ENCODE results near the gene EXOC3L4.

DNA sequence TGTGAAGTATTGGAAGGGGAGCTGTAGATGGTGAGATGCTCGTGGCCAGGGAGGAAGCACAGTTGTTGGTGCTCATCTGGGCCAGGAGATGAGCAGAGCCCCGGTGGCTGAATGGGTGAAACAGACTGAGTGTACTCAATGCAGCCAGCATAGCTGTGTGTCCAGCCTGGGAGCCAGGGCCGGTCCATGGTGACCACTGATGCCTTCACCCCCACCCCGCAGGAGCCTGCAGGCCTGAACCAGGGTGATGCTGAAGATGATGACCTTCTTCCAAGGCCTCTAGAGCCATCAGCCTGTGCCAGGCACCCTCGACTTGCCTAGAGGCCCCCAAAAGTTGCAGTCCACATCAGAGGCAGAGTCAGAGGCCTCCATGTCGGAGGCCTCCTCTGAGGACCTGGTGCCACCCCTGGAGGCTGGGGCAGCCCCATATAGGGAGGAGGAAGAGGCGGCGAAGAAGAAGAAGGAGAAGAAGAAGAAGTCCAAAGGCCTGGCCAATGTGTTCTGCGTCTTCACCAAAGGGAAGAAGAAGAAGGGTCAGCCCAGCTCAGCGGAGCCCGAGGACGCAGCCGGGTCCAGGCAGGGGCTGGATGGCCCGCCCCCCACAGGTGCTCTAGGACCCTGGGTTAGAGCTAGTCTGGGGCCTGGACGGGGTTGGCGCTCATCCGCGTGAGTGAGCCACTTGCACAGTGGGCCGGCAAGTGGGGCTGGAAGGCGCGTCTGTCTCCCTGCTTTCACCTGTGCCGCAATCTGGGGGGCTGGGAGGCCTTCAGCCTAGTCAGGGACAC lies 31.8 kb downstream of the EXOC3L4 start:
- TF ChIP-seq TAF1 (IDR thresholded peaks at IDR 0.05; ENCODE audit: low read depth, low read length): no peak
- no peak for TF ChIP-seq SPI1 (IDR thresholded peaks at IDR 0.05; ENCODE audit: low read depth, low read length)
- TF ChIP-seq POLR2A (IDR thresholded peaks at IDR 0.05; ENCODE audit: low read depth, low read length): no peak
- TF ChIP-seq POLR2AphosphoS5 (IDR thresholded peaks at IDR 0.05; ENCODE audit: low read depth, low read length): no peak
- no peak for TF ChIP-seq POU2F2 (IDR thresholded peaks at IDR 0.05; ENCODE audit: low read depth, low read length)
- no peak for TF ChIP-seq PAX5 (IDR thresholded peaks at IDR 0.05; ENCODE audit: insufficient read depth, low read length, severe bottlenecking)
